AG09309 (cell line): ENCODE data around the gene SPINDOC.
"Not testable (repeated sequence)": the region's sequence is repeated elsewhere in the genome, so short reads cannot be mapped to it uniquely, and the experiment has no call there.

ENCODE experiments used
- DNase-seq: peaks from one replicate; pipeline ENCODE4 v3.0.0-alpha.2; 2010; ENCODE audit warnings: low read depth
- H3K4me3 ChIP-seq: 2 replicates; pipeline ENCODE4 v1.5.1; 2011; ENCODE audit warnings: mild to moderate bottlenecking, low read depth, low read length, moderate library complexity; ENCODE audit not compliant: control insufficient read depth
- TF ChIP-seq, protein P1 (sequence below): IDR thresholded peaks from 2 replicates; pipeline ENCODE4 v1.5.1; 2011; ENCODE audit warnings: mild to moderate bottlenecking, low read depth, low read length, inconsistent platforms; ENCODE audit not compliant: insufficient read depth, control insufficient read depth; ENCODE audit errors: missing control alignments

The SPINDOC gene

DNA sequence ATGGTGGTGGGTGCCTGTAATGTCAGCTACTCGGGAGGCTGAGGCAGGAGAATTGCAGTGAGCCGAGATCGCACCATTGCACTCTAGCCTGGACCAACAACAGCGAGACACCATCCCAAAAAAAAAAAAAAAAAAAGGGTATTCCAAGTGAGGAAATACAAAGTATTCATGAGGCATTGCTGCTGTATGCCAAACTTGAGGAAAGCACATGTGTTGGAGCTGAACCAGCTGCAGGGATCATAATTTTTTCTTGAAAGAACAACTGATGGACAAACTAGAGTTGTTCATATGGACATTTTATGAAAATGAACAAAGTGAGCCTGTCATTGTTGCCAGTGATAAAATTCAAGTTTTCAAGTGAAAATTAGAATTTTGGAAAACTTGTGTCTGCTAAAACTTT lies 41.4 kb downstream of the SPINDOC start:
- no peak overlapping the region for H3K4me3 ChIP-seq
- TF ChIP-seq, protein P1, sequence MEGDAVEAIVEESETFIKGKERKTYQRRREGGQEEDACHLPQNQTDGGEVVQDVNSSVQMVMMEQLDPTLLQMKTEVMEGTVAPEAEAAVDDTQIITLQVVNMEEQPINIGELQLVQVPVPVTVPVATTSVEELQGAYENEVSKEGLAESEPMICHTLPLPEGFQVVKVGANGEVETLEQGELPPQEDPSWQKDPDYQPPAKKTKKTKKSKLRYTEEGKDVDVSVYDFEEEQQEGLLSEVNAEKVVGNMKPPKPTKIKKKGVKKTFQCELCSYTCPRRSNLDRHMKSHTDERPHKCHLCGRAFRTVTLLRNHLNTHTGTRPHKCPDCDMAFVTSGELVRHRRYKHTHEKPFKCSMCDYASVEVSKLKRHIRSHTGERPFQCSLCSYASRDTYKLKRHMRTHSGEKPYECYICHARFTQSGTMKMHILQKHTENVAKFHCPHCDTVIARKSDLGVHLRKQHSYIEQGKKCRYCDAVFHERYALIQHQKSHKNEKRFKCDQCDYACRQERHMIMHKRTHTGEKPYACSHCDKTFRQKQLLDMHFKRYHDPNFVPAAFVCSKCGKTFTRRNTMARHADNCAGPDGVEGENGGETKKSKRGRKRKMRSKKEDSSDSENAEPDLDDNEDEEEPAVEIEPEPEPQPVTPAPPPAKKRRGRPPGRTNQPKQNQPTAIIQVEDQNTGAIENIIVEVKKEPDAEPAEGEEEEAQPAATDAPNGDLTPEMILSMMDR, result no peak
- DNase-seq, result no peak

DNA sequence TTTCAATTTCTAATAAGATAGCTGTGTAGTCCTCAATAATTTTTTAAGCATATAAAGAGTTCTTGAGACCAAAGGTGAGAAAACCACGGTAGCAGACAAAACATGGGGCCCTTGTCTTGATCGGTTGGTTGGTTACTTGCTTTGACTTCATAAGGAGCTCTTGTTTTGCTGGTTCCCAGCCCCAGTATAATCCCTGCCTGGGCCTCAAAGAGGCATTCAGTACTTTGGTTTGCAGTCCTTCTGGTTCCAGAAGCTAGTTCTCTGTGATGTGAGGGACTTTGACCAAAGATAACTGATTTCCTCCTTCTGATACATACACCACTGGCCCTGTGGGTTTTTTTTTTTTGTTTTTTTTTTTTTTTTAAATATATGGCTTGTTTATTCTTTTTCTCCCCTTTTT lies 42.7 kb downstream of the SPINDOC start:
- DNase-seq, result no peak
- TF ChIP-seq, protein P1, result no peak
- no peak overlapping the region for H3K4me3 ChIP-seq

DNA sequence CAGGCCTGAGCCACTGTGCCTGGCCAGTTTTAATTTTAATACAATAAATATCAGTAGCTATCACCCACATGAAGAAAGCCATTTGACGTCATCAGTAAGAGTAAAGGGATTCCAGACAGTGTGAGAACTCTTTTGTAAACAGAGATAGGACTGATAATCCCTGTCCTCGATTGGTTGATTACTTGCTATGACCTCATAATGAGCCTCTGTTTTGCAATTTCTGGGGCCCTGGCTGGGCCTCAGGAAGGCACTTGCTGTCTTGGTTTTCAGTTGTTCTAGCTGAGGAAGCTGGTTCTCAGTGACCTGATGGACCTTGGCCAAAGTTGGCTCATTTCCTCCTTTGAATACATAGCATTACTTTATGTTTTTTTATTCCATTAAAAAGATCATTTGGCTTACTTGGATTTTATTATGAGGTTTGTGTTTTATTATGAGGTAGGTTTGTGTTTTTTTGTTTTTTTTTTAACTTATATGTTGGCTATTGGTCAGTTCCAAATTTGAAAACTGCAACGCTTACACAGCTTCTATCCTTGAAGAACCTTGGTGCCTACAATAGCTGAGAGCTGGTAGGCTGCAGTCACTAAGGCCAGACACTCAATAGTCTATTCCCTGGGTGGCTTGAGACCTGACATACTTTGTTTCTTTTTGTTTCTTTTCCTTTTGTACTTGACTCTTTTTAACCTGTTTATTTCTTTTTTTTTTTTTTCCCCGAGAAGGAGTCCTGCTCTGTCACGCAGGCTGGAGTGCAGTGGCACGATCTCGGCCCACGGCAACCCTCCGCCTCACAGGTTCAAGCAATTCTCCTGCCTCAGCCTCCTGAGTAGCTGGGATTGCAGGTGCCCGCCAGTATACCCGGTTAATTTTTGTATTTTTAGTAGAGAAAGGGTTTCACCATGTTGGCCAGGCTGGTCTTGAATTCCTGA lies 45.6 kb downstream of the SPINDOC start:
- H3K4me3 ChIP-seq, result no peak overlapping the region
- DNase-seq, result no peak
- TF ChIP-seq, protein P1, result no peak

DNA sequence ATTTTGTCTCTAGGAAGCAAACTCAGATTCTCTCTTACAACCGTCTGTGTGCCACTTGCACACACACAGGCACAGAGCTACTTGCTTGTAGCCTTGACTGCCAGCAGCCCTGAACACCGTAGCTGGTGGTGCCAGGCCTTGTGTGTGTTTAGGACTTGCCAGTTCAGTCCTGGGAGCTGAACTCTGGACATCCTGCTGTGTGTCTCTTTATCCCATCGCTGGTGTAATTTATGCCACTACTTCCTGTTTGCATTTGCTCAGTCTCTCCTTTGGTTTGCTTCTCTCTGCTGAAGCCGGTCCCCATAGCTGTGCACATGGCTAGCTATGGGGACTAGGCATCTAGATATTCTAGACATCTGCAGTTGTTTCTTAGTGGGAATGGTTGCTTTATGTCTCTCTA lies 49.7 kb downstream of the SPINDOC start:
- TF ChIP-seq, protein P1, result no peak
- DNase-seq, result no peak
- H3K4me3 ChIP-seq, result no peak overlapping the region

DNA sequence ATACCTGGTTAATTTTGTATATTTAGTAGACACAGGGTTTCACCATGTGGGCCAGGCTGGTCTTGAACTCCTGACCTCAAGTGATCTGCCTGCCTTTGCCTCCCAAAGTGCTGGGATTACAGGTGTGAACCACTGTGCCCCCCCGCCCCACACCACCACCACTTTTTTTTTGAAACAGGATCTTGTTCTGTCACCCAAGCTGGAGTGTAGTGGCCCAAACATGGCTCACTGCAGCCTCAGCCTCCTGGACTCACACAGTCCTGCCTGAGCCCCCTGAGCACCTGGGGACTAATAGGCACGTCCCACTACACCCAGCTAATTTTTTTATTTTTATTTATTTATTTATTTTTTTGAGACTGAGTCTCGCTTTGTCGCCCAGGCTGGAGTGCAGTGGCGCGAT lies 50.4 kb downstream of the SPINDOC start:
- H3K4me3 ChIP-seq, DNase-seq: not testable (repeated sequence)

DNA sequence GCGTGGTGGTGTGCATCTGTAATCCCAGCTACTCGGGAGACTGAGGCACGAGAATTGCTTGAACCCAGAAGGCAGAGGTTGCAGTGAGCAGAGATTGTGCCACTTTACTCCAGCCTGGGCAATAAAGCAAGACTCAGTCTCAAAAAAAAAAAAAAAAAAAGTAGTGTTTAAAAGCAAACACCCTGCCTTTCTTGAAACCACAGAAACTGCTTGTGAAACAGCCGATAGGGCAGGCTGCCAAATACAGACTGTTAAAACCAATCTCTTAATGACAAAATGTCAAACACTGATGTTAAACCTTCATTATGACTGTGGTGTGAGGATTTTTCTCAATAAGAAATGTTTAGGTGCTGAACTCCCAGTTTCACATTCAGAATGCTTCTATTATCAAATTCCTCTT lies 53.0 kb downstream of the SPINDOC start:
- no peak for DNase-seq
- H3K4me3 ChIP-seq, result no peak overlapping the region
- TF ChIP-seq, protein P1, result no peak

DNA sequence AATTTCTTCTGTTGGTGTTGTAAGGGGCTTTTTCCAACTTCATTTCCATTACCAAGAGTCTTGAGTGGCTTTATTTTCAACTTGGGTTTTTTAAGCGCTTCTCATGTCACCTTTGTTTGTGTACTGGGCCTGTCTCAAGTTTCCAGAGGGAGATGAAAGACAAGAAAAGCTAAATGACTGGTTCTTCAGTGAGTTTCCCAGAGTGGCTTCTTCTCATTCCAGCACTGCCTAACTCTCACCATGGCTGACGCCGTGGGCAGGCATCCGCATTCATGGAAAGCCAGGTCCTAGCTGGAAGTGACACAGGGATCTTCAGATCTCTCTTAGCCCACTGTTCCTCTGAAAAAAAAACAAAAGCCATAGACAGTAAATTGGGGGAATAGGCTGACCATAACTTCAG lies 54.3 kb downstream of the SPINDOC start:
- no peak for DNase-seq
- no peak overlapping the region for H3K4me3 ChIP-seq
- TF ChIP-seq, protein P1, result no peak
